LNCAP (cell line): ENCODE data around the gene GUCY1A1.

ENCODE experiments used
- CTCF ChIP-seq: fragments of 450-650 bp; IDR thresholded peaks from 2 replicates; pipeline ENCODE4 v1.5.1; 2017; ENCODE audit warnings: mild to moderate bottlenecking

GUCY1A1 gene

GRCh38 chr4:155629183-155629825, 37.3 kb upstream of the GUCY1A1 start:
- no peak for TF ChIP-seq CTCF

GRCh38 chr4:155629956-155630355, 36.7 kb upstream of the GUCY1A1 start:
- no peak for TF ChIP-seq CTCF

- no peak for TF ChIP-seq CTCF
Measured at GRCh38 chr4:155632310-155632840, 34.3 kb upstream of the GUCY1A1 start.

GRCh38 chr4:155638195-155638965, 28.3 kb upstream of the GUCY1A1 start:
- no peak for TF ChIP-seq CTCF

- no peak for TF ChIP-seq CTCF
Measured at GRCh38 chr4:155639704-155640523, 26.7 kb upstream of the GUCY1A1 start.

GRCh38 chr4:155640751-155641150, 25.9 kb upstream of the GUCY1A1 start:
- no peak for TF ChIP-seq CTCF

GRCh38 chr4:155643087-155643486, 23.6 kb upstream of the GUCY1A1 start:
- no peak for TF ChIP-seq CTCF
